GM21825 (cell line): ENCODE measurements around the gene FHAD1.
"Not testable (repeated sequence)": the region's sequence is repeated elsewhere in the genome, so short reads cannot be mapped to it uniquely, and the experiment has no call there.

ENCODE experiments used
- ATAC-seq: cut with Tn5 transposase; IDR thresholded peaks from one replicate; pipeline ENCODE4 v1.9.1; 2021; ENCODE audit warnings: mild to moderate bottlenecking, moderate library complexity; ENCODE audit not compliant: unreplicated experiment

The FHAD1 gene

DNA sequence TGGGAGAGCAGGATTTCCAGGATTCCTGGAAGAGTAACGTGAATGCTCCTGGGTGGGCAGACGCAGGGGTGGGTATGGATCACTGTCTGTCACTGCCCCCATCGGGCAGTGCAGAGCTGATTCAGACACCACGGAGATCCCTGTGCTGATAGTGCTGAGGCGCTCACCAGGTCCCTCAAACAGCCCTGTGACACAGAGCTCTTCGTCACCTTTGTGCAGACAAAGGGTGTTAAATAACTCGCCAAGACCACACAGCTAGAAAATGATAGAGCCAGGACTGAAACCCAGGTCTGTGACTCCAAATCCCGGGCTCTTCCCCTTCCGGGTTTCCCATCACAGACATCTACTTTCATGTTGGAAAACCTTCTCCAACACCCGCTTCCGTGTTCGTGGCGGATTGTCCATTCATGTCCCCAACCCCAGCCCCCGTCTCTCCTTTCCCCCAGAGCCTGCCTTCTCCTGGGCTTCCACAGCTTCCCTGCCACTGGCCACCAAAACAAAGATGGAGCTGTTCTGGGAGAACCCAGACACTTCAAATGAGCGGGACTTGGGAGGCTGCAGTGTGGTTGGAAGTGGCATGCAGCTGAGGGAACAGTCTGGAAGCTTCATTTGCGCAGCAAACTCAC lies 165.3 kb downstream of the FHAD1 start:
- ATAC-seq, result no peak

GRCh38 chr1:15412843-15413242 lies 165.8 kb downstream of the FHAD1 start:
- no peak for ATAC-seq

GRCh38 chr1:15413563-15414444 lies 166.8 kb downstream of the FHAD1 start:
- ATAC-seq, result no peak

DNA sequence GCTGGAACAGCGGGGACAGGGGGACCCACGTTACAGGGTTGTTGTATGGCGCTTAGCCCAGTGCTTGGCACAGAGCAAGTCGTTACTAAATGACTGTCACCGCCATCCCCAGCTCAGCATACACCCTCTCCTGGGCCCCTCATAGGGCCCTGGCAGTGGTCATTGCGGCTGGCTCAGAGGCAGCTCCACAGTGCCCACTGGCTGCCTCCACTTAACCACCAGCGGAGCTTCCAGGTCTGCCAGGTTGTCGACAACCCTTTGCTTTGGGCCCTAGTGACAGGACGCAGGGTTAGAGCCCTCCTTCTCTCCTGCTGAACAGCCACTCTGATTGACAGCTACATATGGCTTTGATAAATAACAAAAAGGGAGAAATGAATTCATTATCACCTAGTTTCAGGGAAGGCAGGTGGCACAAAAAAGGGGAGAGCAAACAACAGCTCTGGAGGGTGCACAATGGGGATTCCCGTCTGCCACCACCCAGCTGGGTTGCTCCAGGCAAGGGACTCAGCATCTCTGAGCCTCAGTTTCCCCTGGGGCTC lies 167.5 kb downstream of the FHAD1 start:
- no peak for ATAC-seq

DNA sequence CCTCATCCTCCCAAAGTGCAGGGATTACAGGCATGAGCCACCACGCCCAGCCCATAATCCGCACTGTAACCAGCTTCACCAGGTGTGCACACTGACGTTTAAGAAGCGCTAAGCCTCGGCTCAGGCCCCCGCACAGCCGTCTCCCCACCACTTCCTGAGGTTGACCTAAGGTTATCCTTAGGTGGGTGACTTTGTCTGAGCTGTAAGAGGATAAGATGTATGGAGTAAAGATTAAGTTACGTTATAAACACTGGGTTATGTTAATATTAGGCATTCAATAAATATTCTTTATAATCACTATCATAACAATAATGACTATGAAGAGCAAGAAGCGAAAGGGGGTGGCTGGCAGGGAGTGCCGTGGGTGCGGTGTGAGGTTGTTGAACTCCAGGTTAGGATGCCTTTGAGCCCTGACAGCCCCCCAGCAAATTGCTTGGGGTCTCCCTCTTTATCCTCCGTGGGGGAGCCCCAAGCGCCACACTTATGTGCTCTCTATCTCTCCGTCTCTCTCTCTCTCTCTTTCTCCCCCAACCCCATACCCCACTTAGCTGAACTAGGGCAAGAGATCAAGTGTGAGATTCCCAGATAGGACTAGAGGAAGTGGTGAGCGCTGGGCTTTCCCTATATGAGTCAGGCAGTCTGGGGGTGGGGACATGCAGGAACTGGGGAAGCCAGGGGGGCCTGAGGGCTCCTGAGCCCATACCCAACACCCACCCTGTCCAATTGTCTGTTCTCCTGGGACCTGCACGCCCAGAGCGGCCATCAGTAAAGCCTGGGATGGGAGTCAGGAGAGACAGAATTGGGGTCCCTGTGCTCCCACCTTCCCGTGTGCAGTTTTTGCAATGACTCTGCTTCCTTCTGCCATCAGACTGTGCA lies 170.3 kb downstream of the FHAD1 start:
- ATAC-seq, result peak; percentile 45

DNA sequence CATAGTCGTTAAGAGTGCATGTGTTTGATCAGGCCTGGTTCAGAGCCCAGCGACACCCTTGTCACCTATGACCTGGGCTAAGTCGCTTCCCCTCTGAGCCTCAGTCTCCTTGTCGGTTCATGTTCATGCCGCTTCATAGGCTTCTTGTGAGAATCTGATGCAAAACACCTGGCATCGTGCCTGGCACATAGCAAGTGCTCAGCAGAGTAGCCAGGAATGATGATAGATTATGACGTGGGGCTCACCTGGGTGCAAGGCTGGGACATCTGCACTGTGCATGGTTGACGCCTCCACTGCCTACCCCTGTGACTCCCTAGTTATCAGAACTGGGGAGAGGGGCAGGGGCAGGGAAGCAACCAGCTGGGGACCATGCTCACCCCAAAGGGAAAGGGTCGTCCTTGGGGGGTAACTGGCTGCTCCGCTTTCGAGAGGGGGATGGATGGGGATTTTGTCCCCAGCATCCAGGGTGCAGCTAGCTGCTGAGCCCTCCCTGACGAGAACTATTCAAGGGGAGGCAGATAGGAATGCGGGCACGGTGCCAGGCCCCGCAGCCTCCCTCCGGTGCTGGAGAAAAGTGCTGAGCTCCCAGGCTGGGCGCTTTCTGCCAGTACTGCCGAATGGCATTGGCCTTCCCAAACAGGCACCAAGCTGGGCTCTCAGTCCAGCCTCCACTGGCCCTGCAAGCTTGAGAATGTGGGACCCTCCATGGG lies 171.9 kb downstream of the FHAD1 start:
- no peak for ATAC-seq

DNA sequence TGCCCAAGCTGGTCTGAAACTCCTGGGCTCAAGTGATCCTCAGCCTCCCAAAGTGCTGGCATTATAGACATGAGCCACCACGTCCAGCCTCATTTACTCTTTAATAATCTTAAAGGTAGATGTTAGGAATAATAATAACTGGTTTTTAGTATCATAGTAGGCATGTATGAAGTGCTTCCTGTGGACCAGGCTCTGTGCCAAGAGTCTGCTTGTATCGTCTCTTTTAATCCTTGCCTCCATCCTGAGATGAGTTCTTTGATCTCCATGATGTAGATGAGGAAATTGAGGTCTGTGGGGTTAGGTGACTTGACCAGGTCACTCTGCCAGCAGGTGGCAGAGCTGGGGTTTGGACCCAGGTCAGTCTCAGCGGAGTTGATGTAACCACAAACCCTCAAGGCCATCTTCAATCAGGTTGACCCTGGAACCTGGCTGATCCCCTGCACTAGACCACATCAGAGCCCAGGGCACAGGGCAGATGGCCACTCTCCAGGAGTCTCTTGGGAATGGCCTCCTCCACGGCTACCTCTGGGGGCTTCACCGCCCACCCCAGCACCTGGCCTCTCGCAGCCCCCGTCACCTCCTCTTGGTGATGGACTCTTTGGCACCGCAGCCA lies 173.9 kb downstream of the FHAD1 start:
- no peak for ATAC-seq

DNA sequence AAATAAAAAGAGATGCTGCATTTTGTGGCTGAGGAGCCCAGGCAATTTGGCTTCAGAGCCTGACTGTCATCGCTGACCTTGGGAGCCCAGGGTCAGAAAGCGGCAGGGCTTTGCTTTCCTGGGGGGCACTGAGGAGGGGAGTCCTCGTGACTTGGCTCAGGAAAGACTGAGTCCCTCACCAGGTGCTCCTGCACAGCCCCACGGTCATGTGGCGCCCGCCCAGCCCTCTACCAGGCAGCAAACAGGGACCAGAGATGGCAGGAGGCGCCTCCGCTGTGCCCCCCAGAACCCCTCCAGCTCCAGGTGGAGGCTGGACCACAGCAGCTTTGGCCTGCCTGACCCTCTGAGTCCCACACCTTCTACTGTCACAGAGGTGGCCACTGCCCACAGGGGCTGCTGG lies 175.8 kb downstream of the FHAD1 start:
- no peak for ATAC-seq

- ATAC-seq, result no peak
These were observed 176.5 kb downstream of the FHAD1 start for GRCh38 chr1:15423355-15424077.

- ATAC-seq, result no peak
These were observed 177.2 kb downstream of the FHAD1 start for GRCh38 chr1:15424146-15424667.

GRCh38 chr1:15424981-15425380 lies 178.0 kb downstream of the FHAD1 start:
- ATAC-seq, result no peak

DNA sequence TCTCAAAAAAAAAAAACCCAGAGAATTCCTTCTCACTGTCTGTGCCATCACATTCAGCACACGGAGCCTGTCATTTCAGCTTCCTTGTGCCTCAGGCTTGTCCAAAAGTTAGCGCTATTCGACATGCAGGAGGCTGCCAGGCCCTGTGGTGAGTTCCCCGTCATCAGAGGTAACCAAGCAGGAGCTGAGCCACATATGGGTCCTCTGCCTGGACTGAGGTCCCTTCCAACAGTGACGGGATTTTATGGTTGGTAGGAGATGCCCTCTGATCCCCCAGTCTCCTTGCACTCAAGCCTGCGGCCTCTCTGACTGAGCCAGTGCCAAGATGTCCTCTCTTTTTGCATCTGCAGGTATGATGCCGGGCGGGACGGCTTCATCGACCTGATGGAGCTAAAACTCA lies 178.5 kb downstream of the FHAD1 start:
- no peak for ATAC-seq

DNA sequence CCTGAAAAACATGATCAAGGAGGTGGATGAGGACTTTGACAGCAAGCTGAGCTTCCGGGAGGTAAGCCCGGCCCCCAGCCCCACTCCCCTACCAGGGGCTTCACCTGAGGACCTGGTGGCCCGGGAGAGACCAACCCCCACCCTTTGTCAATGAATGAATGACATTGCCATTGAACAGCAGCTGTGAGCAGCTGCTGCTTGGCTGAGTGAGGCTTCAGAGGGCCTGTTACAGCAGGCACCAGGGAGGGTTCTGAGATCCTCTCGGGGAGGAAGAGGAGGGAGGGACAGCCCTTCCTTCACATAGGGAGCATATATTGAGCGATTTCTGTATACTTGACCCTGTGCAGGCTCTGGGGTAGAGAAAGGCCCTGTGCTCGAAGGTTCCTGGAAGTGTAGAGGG lies 178.9 kb downstream of the FHAD1 start:
- ATAC-seq, result no peak

GRCh38 chr1:15426492-15427279 lies 179.7 kb downstream of the FHAD1 start:
- no peak for ATAC-seq

GRCh38 chr1:15427280-15427666 lies 180.2 kb downstream of the FHAD1 start:
- no peak for ATAC-seq

- not testable (repeated sequence) for ATAC-seq
These were observed 181.2 kb downstream of the FHAD1 start for GRCh38 chr1:15428252-15428651.

GRCh38 chr1:15428815-15429435 lies 181.9 kb downstream of the FHAD1 start:
- ATAC-seq, result no peak

DNA sequence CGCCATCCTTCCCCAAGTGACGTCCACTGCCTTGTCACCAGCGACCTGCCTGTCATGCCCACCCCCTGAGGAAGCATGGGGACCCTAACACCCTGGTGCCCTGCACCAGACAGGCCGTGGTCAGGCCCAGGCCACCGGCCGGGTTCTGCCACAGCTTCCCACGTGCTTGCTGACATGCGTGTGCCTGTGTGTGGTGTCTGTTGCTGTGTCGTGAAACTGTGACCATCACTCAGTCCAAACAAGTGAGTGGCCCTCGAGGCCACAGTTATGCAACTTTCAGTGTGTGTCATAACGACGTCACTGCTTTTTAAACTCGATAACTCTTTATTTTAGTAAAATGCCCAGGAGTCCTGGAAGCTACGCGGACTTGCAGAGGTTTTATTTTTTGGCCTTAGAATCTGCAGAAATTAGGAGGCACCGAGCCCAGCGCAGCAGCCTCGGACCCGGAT lies 182.7 kb downstream of the FHAD1 start:
- no peak for ATAC-seq
